Measurements from ENCODE around the gene BHMT2.

The BHMT2 gene

GRCh38 chr5:79119486-79119885 is 49.9 kb downstream of the BHMT2 start:
- FAIRE-seq = no peak
- no peak for DNase-seq (ENCODE audit: low spot score)

DNA sequence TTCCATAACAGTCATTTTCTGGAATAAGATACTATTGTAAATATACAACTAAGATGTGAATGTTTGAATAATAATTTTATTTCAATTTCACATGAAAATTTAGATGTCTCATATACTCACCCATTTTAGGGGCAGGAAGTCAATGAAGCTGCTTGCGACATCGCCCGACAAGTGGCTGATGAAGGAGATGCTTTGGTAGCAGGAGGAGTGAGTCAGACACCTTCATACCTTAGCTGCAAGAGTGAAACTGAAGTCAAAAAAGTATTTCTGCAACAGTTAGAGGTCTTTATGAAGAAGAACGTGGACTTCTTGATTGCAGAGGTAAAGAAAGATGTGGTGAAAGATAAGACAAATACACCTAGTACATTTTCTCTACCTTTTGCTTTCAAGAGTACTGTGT is 50.7 kb downstream of the BHMT2 start:
- DNase-seq (ENCODE audit: low spot score) = no peak
- FAIRE-seq = no peak

- no peak for DNase-seq (ENCODE audit: low spot score)
Observed at GRCh38 chr5:79122973-79123372, 53.4 kb downstream of the BHMT2 start.

DNA sequence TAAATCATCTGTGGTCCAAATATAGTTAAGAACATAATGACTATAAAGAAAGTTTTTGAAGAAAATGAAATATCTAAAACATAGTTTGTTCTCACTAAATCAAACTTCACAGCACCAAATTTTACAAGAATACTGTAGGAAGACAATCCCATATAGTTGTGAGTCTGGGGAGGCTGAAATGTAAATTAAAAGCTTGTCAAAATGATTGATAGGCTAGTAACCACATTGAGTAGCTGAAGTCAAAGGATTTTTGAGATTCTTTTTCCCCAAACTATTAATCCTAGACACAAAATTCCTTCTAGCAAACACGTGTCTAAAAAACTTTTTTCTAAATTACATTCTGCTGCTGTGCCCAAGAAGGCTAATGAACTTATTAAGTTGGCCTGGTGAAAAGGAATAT is 55.0 kb downstream of the BHMT2 start:
- DNase-seq (ENCODE audit: low spot score) (no peak), FAIRE-seq (no peak)

More at GRCh38 chr5:79122973-79123372, 53.4 kb downstream of the BHMT2 start:
- FAIRE-seq = no peak

GRCh38 chr5:79130781-79131180 is 61.2 kb downstream of the BHMT2 start:
- FAIRE-seq (no peak), DNase-seq (ENCODE audit: low spot score) (no peak)

DNA sequence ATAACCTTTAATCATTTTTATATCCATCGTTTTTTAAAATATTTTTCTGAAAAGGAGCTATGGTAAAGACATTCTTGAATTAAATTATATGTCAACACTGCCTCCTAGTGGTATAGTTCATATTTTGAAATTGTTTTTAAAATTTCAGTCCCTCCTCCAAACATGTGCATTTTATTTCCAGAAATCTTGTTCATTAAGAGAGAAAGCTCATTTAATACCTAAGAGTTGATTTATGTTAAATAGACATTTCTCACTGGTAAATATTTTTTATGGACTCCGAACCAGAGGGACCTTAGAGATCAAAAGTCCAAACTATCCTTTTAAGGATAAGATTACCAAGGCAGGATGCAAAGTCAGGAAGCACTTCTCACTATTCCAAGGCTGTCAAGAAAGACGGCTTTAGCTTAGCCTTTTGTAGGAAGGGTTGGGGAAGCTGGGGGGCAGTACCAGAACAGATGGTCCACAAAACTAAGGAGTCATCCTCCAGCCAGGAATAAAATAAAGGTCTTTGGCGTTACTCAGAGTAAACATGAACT is 63.6 kb downstream of the BHMT2 start:
- peak; percentile 29 for DNase-seq (ENCODE audit: low spot score)
- peak; percentile 75 for FAIRE-seq

- peak; percentile 41 for DNase-seq (ENCODE audit: low spot score)
- no peak for FAIRE-seq
Observed at GRCh38 chr5:79133657-79134451, 64.3 kb downstream of the BHMT2 start.

GRCh38 chr5:79135790-79136553 is 66.4 kb downstream of the BHMT2 start:
- no peak for FAIRE-seq
- no peak for DNase-seq (ENCODE audit: low spot score)

GRCh38 chr5:79136618-79137017 is 67.1 kb downstream of the BHMT2 start:
- no peak for FAIRE-seq
- DNase-seq (ENCODE audit: low spot score) = no peak
